SK-N-SH (cell line): ENCODE data around the gene CADM3. TPM values are rescaled to one million over a fixed set of nuclear protein-coding genes. Genes with fewer than 3 reads are reported as not detected.

Experiments
- CTCF ChIA-PET: fragments of 300-600, 350-600 bp; formaldehyde crosslinking; extraction: SDS; loops from one replicate; lab custom pipeline; 2021; lab: Yijun Ruan, JAX
- POLR2A ChIA-PET: fragments of 350-600 bp; sonication (Branson Sonifier 250); formaldehyde crosslinking; extraction: SDS; loops from one replicate; lab custom pipeline; 2020; ENCODE audit warnings: antibody characterized with exemption, inconsistent platforms; lab: Yijun Ruan, JAX
- DNase-seq: peaks from one replicate; pipeline ENCODE4 v3.0.0; 2012
- H2AFZ ChIP-seq: fragments of 200-600 bp; sonication (generic); 2 replicates; pipeline ENCODE4 v1.8.1; 2016; ENCODE audit warnings: antibody characterized with exemption, mild to moderate bottlenecking, low read depth
- H3F3A ChIP-seq: fragments of 200-600 bp; sonication (generic); replicated peaks from 2 replicates; pipeline ENCODE3; 2016; ENCODE audit warnings: antibody characterized with exemption, mild to moderate bottlenecking; ENCODE audit not compliant: insufficient read depth
- H3K27ac ChIP-seq, 2 experiments: fragments of 200-500 bp in 1 of 2; fragments of 200-600 bp in 1 of 2; sonication (Bioruptor generic) in 1 of 2; sonication (generic), shearing (Covaris generic) in 1 of 2; 2 replicates each; pipeline versions ENCODE4 v1.5.1 to v1.6.1; 2014 to 2016; ENCODE audit warnings: low read depth in 2 of 2, inconsistent platforms in 1 of 2, low read length in 1 of 2, mild to moderate bottlenecking in 1 of 2, mixed read lengths in 1 of 2
- H3K27me3 ChIP-seq: fragments of 200-600 bp; sonication (generic), shearing (Covaris generic); 2 replicates; pipeline ENCODE4 v1.6.1; 2016; ENCODE audit warnings: mixed run types; ENCODE audit not compliant: insufficient read depth
- H3K36me3 ChIP-seq, 2 experiments: fragments of 200-500 bp in 1 of 2; fragments of 200-600 bp in 1 of 2; sonication (Bioruptor generic) in 1 of 2; sonication (generic) in 1 of 2; replicated peaks in 1 of 2; 2 replicates each; pipeline versions ENCODE3 to v1.5.1; 2014 to 2016; ENCODE audit warnings: low read length in 1 of 2, mild to moderate bottlenecking in 1 of 2; ENCODE audit not compliant: insufficient read depth in 2 of 2, control insufficient read depth in 1 of 2
- H3K4me1 ChIP-seq, 2 experiments: fragments of 200-500 bp in 1 of 2; fragments of 200-600 bp in 1 of 2; sonication (Bioruptor generic) in 1 of 2; sonication (generic), shearing (Covaris generic) in 1 of 2; 2 replicates each; pipeline versions ENCODE4 v1.5.1 to v1.6.1; 2014 to 2016; ENCODE audit warnings: low read depth in 1 of 2, low read length in 1 of 2, mixed run types in 1 of 2; ENCODE audit not compliant: insufficient read depth in 2 of 2, control insufficient read depth in 1 of 2
- H3K4me2 ChIP-seq: fragments of 200-600 bp; sonication (generic), shearing (Covaris generic); 2 replicates; pipeline ENCODE4 v1.6.1; 2017; ENCODE audit warnings: mixed run types
- H3K4me3 ChIP-seq, 2 experiments: fragments of 200-500 bp in 1 of 2; fragments of 200-600 bp in 1 of 2; sonication (Bioruptor generic) in 1 of 2; sonication (generic), shearing (Covaris generic) in 1 of 2; 2 replicates each; pipeline versions ENCODE4 v1.5.1 to v1.8.1; 2014 to 2016; ENCODE audit warnings: low read depth in 2 of 2, inconsistent platforms in 1 of 2, low read length in 1 of 2, mild to moderate bottlenecking in 1 of 2, mixed read lengths in 1 of 2, moderate library complexity in 1 of 2
- H3K79me2 ChIP-seq: fragments of 200-600 bp; sonication (generic); 2 replicates; pipeline ENCODE4 v1.8.1; 2017; ENCODE audit warnings: mild to moderate bottlenecking; ENCODE audit not compliant: insufficient read depth
- H3K9ac ChIP-seq: fragments of 200-600 bp; sonication (generic); 2 replicates; pipeline ENCODE4 v1.6.1; 2017; ENCODE audit warnings: mixed run types
- H3K9me2 ChIP-seq: fragments of 200-600 bp; sonication (generic); 2 replicates; pipeline ENCODE4 v1.6.1; 2017; ENCODE audit warnings: mixed run types
- H3K9me3 ChIP-seq: fragments of 200-600 bp; sonication (generic); 2 replicates; pipeline ENCODE4 v1.6.1; 2017; ENCODE audit warnings: mixed run types, mild to moderate bottlenecking, moderate library complexity
- H4K20me1 ChIP-seq: fragments of 200-600 bp; sonication (generic); 2 replicates; pipeline ENCODE4 v1.6.1; 2017; ENCODE audit warnings: mild to moderate bottlenecking, mixed run types; ENCODE audit not compliant: insufficient read depth
- EP300 ChIP-seq, 2 experiments: IDR thresholded peaks; 2 replicates each; pipeline versions ENCODE4 v1.4.0 to v1.6.1; 2012; ENCODE audit warnings: borderline replicate concordance in 1 of 2, low read depth in 1 of 2, low read length in 1 of 2
- RAD21 ChIP-seq: IDR thresholded peaks from 2 replicates; pipeline ENCODE4 v1.6.1; 2012; ENCODE audit warnings: mild to moderate bottlenecking, low read length
- REST ChIP-seq: IDR thresholded peaks from 2 replicates; pipeline ENCODE4 v1.6.1; 2012; ENCODE audit warnings: mild to moderate bottlenecking, low read depth, low read length, moderate library complexity
- RFX5 ChIP-seq: IDR thresholded peaks from 2 replicates; pipeline ENCODE4 v1.6.1; 2012; ENCODE audit warnings: mild to moderate bottlenecking, improper control_type of control experiment, low read length
- SIN3A ChIP-seq: IDR thresholded peaks from 2 replicates; pipeline ENCODE4 v1.6.1; 2012; ENCODE audit warnings: low read depth, mild to moderate bottlenecking, low read length, moderate library complexity, borderline replicate concordance
- TAF1 ChIP-seq: IDR thresholded peaks from 2 replicates; pipeline ENCODE4 v1.6.1; 2012; ENCODE audit warnings: low read depth, mild to moderate bottlenecking, low read length, moderate library complexity, borderline replicate concordance
- ZBTB33 ChIP-seq: IDR thresholded peaks from 2 replicates; pipeline ENCODE4 v1.4.0; 2012; ENCODE audit warnings: low read depth, borderline replicate concordance
- WGBS: methylation state at CpG from one replicate; pipeline ENCODE4 v1.1.6; 2017; ENCODE audit warnings: low lambda C conversion rate; 5-methylcytosine and 5-hydroxymethylcytosine counted together
- polyA plus RNA-seq, 3 experiments: library from polyadenylated mRNA; depleted of rRNA; stranded (reverse); fragments of >200 nt; gene quantifications; 2 replicates each; pipeline ENCODE4 v1.2.3, GENCODE V29; 2012

The CADM3 gene
- polyA plus RNA-seq, 1 of the 3 experiments (the other 2 are of a cell fraction), result 0.94 TPM

GRCh38 chr1:159177272-159177907 is 6.0 kb downstream of the CADM3 start:
- CTCF ChIA-PET, result interaction anchor here (4.1 to 20.8 kb wide), 2 partner anchors 17 to 29 kb away, joined by 21 to 660 read pairs; partner anchors contain the start of gene ACKR1

More at GRCh38 chr1:159177272-159177907, 6.0 kb downstream of the CADM3 start:
- Histone ChIP-seq H3K27me3 (peaks cover 6% of the 10 kb centered on the region; the same call in 1 of the 2 replicates), H3K79me2 (no peaks in the 10 kb centered on the region), H4K20me1 (no peaks in the 10 kb centered on the region), H3K9me2 (no peaks in the 10 kb centered on the region), H3K36me3 (no peaks in the 10 kb centered on the region), H3K9ac (no peak overlapping the region), H3F3A (no peaks in the 10 kb centered on the region), H3K4me3 (no peak overlapping the region), H3K9me3 (no peaks in the 10 kb centered on the region), H3K4me1 (peaks cover 0 to 7% of the 10 kb centered on the region in 2 experiments; a peak in 1 of 4 replicates), H2AFZ (no peak overlapping the region), H3K27ac (no peak overlapping the region), H3K4me2 (no peak overlapping the region)
- 41% methylated on average over 3 of the region's 3 CpGs for WGBS
- TF ChIP-seq RFX5 (no peak), ZBTB33 (no peak), SIN3A (0 out of 2 replicates have a peak, but pooled peaks have one; percentile 58), RAD21 (no peak), EP300 (IDR thresholded peaks at IDR 0.05; ENCODE audit: borderline replicate concordance in 1 of 2, low read depth in 1 of 2, low read length in 1 of 2) (no peak), TAF1 (no peak), REST (peak; percentile 100)
- POLR2A ChIA-PET, result no interaction called here
- no peak for DNase-seq
